Measurements from ENCODE around the gene SLC8A3. TPM values are rescaled to one million over a fixed set of nuclear protein-coding genes. Genes with fewer than 3 reads are reported as not detected.

SLC8A3 gene
- total RNA-seq, 1 experiment from 2014 or later: not detected

- no peak overlapping the region for H3K4me3 ChIP-seq (replicated peaks in 1 of 2; ENCODE audit: low read depth in 1 of 2, low read length in 2 of 2)
- DNase-seq (ENCODE audit: low read depth, low spot score) (no peak), ATAC-seq (no peak)
- CTCF ChIA-PET: no interaction called here
- TF ChIP-seq SP1 (IDR thresholded peaks at IDR 0.05; ENCODE audit: low read depth) (no peak), RAD21 (IDR thresholded peaks at IDR 0.05; ENCODE audit: low read depth) (no peak)
- peaks cover 24% of the 10 kb centered on the region; the same call in 1 of the 2 replicates for H3K27me3 ChIP-seq (ENCODE audit: insufficient read depth, low read length)
- H3K4me2 ChIP-seq (ENCODE audit: low read length): no peak overlapping the region
- no peak overlapping the region for H3K9ac ChIP-seq (ENCODE audit: low read length)
- no peak overlapping the region for H3K27ac ChIP-seq (ENCODE audit: low read depth, low read length)
- intact Hi-C loops (cut with micrococcal nuclease): no loop called here
- H3K4me1 ChIP-seq (ENCODE audit: control insufficient read depth in 1 of 2, insufficient read depth in 2 of 2, low read length in 2 of 2): no peaks in the 10 kb centered on the region
- H3K9me2 ChIP-seq (ENCODE audit: insufficient read depth): no peaks in the 10 kb centered on the region
- no peak overlapping the region for H2AFZ ChIP-seq (ENCODE audit: low read depth, low read length, poor library complexity, severe bottlenecking)
- RAD21 ChIA-PET (ENCODE audit: low non-redundant PET in 1 of 2, low total read pairs in 2 of 2, uncharacterized antibody in 2 of 2, unreplicated experiment in 2 of 2): no interaction called here
- H3K36me3 ChIP-seq (ENCODE audit: control insufficient read depth in 1 of 2, insufficient read depth in 2 of 2, low read length in 2 of 2): no peaks in the 10 kb centered on the region
- no TSS peak for BruUV-seq (replicated peaks)
- no peaks in the 10 kb centered on the region for H4K20me1 ChIP-seq (ENCODE audit: insufficient read depth)
- no peaks in the 10 kb centered on the region for H3K79me2 ChIP-seq (ENCODE audit: insufficient read depth, low read length)
- POLR2A ChIA-PET: no interaction called here
- no peaks in the 10 kb centered on the region for H3K9me3 ChIP-seq (ENCODE audit: control insufficient read depth in 1 of 2, insufficient read depth in 1 of 2, low read depth in 1 of 2, low read length in 2 of 2)
Measured at GRCh38 chr14:70212752-70213151, 24.0 kb upstream of the SLC8A3 start.

- RAD21 ChIA-PET (ENCODE audit: low non-redundant PET in 1 of 2, low total read pairs in 2 of 2, uncharacterized antibody in 2 of 2, unreplicated experiment in 2 of 2): no interaction called here
- no peaks in the 10 kb centered on the region for H3K9me2 ChIP-seq (ENCODE audit: insufficient read depth)
- H3K27ac ChIP-seq (ENCODE audit: low read depth, low read length): no peak overlapping the region
- H3K27me3 ChIP-seq (ENCODE audit: insufficient read depth, low read length): peaks cover 35% of the 10 kb centered on the region
- POLR2A ChIA-PET: no interaction called here
- intact Hi-C loops (cut with micrococcal nuclease): no loop called here
- BruUV-seq (replicated peaks): no TSS peak
- H3K4me1 ChIP-seq (ENCODE audit: control insufficient read depth in 1 of 2, insufficient read depth in 2 of 2, low read length in 2 of 2): no peaks in the 10 kb centered on the region
- DNase-seq (ENCODE audit: low read depth, low spot score): no peak
- H4K20me1 ChIP-seq (ENCODE audit: insufficient read depth): no peaks in the 10 kb centered on the region
- ATAC-seq: no peak
- no peaks in the 10 kb centered on the region for H3K36me3 ChIP-seq (ENCODE audit: control insufficient read depth in 1 of 2, insufficient read depth in 2 of 2, low read length in 2 of 2)
- no peaks in the 10 kb centered on the region for H3K79me2 ChIP-seq (ENCODE audit: insufficient read depth, low read length)
- no peak overlapping the region for H3K4me3 ChIP-seq (replicated peaks in 1 of 2; ENCODE audit: low read depth in 1 of 2, low read length in 2 of 2)
- no peak overlapping the region for H2AFZ ChIP-seq (ENCODE audit: low read depth, low read length, poor library complexity, severe bottlenecking)
- CTCF ChIA-PET: no interaction called here
- no peak overlapping the region for H3K4me2 ChIP-seq (ENCODE audit: low read length)
- no peaks in the 10 kb centered on the region for H3K9me3 ChIP-seq (ENCODE audit: control insufficient read depth in 1 of 2, insufficient read depth in 1 of 2, low read depth in 1 of 2, low read length in 2 of 2)
- H3K9ac ChIP-seq (ENCODE audit: low read length): no peak overlapping the region
- TF ChIP-seq SP1 (IDR thresholded peaks at IDR 0.05; ENCODE audit: low read depth): no peak
- TF ChIP-seq POLR2A (IDR thresholded peaks at IDR 0.05; ENCODE audit: borderline replicate concordance, extremely low read depth, insufficient read depth, insufficient read length): no peak
- no peak for TF ChIP-seq RAD21 (IDR thresholded peaks at IDR 0.05; ENCODE audit: low read depth)
- TF ChIP-seq FOSL1 (IDR thresholded peaks at IDR 0.05; ENCODE audit: low read depth): no peak
Measured at GRCh38 chr14:70208380-70208779, 19.6 kb upstream of the SLC8A3 start.

- no peak for TF ChIP-seq CBX3 (IDR thresholded peaks at IDR 0.05; ENCODE audit: low read depth)
- TF ChIP-seq, protein P1, sequence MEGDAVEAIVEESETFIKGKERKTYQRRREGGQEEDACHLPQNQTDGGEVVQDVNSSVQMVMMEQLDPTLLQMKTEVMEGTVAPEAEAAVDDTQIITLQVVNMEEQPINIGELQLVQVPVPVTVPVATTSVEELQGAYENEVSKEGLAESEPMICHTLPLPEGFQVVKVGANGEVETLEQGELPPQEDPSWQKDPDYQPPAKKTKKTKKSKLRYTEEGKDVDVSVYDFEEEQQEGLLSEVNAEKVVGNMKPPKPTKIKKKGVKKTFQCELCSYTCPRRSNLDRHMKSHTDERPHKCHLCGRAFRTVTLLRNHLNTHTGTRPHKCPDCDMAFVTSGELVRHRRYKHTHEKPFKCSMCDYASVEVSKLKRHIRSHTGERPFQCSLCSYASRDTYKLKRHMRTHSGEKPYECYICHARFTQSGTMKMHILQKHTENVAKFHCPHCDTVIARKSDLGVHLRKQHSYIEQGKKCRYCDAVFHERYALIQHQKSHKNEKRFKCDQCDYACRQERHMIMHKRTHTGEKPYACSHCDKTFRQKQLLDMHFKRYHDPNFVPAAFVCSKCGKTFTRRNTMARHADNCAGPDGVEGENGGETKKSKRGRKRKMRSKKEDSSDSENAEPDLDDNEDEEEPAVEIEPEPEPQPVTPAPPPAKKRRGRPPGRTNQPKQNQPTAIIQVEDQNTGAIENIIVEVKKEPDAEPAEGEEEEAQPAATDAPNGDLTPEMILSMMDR (IDR thresholded peaks at IDR 0.05 in 2 of 3, conservative IDR thresholded peaks at IDR 0.05 in 1 of 3; ENCODE audit: borderline replicate concordance in 1 of 3, insufficient read depth in 1 of 3, low read depth in 2 of 3, low read length in 2 of 3): peak in 1 of 3 experiments; percentile 8; a peak in 1 of 6 replicates
- no peak overlapping the region for H3K27ac ChIP-seq (ENCODE audit: low read depth, low read length)
- no peak overlapping the region for H3K9ac ChIP-seq (ENCODE audit: low read length)
- no peaks in the 10 kb centered on the region for H3K79me2 ChIP-seq (ENCODE audit: insufficient read depth, low read length)
- CTCF ChIA-PET: no interaction called here
- RAD21 ChIA-PET (ENCODE audit: low non-redundant PET in 1 of 2, low total read pairs in 2 of 2, uncharacterized antibody in 2 of 2, unreplicated experiment in 2 of 2): no interaction called here
- no peak overlapping the region for H3K4me2 ChIP-seq (ENCODE audit: low read length)
- intact Hi-C loops (cut with micrococcal nuclease): no loop called here
- no peaks in the 10 kb centered on the region for H3K9me2 ChIP-seq (ENCODE audit: insufficient read depth)
- no peaks in the 10 kb centered on the region for H3K9me3 ChIP-seq (ENCODE audit: control insufficient read depth in 1 of 2, insufficient read depth in 1 of 2, low read depth in 1 of 2, low read length in 2 of 2)
- POLR2A ChIA-PET: no interaction called here
- no peaks in the 10 kb centered on the region for H3K4me1 ChIP-seq (ENCODE audit: control insufficient read depth in 1 of 2, insufficient read depth in 2 of 2, low read length in 2 of 2)
- no peak for DNase-seq (ENCODE audit: low read depth, low spot score)
- H3K4me3 ChIP-seq (replicated peaks in 1 of 2; ENCODE audit: low read depth in 1 of 2, low read length in 2 of 2): no peak overlapping the region
- H3K36me3 ChIP-seq (ENCODE audit: control insufficient read depth in 1 of 2, insufficient read depth in 2 of 2, low read length in 2 of 2): no peaks in the 10 kb centered on the region
- no TSS peak for BruUV-seq (replicated peaks)
- no peaks in the 10 kb centered on the region for H4K20me1 ChIP-seq (ENCODE audit: insufficient read depth)
- H2AFZ ChIP-seq (ENCODE audit: low read depth, low read length, poor library complexity, severe bottlenecking): no peak overlapping the region
- peaks cover 64% of the 10 kb centered on the region for H3K27me3 ChIP-seq (ENCODE audit: insufficient read depth, low read length)
- no peak for ATAC-seq
Measured at GRCh38 chr14:70203686-70204085, 14.9 kb upstream of the SLC8A3 start.
